Astrocyte of the spinal cord (primary cell): Measurements from ENCODE around the gene MC1R.
A peak's percentile ranks its signal among the peaks of the same experiment; 100 is the strongest.

Experiments used
- DNase-seq: peaks from one replicate; pipeline ENCODE4 v3.0.0; 2011; ENCODE audit warnings: low read depth, low spot score
- H3K4me3 ChIP-seq: 2 replicates; pipeline ENCODE4 v1.5.1; 2011; ENCODE audit warnings: low read depth, mild to moderate bottlenecking, low read length, moderate library complexity
- in situ Hi-C: cut with HindIII; loops from 2 replicates; pipeline ENCODE4 v1.10.0; 2017; ENCODE audit warnings: low sequenced_read_pairs
- TF ChIP-seq, protein P1 (sequence below): IDR thresholded peaks from 2 replicates; pipeline ENCODE4 v1.5.1; 2012; ENCODE audit warnings: low read depth, mild to moderate bottlenecking, low read length, inconsistent platforms

Gene MC1R

DNA sequence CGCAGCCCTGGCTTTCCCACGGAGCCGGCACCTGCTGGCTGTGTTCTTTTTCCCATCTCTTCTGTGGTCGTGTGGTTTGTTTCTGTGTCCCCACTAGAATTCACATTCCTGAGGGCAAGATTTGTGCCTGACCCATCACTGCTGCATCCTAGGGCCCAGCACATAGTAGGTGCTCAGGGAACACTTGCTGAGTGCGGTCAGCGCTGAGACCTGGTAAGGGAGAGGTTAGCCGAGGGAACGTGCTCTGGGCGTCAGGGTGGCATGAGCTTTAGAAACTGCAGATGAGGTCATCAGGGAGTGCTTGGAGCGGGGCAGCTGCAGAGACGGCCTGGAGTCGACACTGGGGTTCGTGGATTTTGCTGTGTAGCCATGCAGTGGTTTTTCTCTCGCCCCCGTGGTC, 35.8 kb downstream of the MC1R start:
- DNase-seq = no peak
- TF ChIP-seq, protein P1, sequence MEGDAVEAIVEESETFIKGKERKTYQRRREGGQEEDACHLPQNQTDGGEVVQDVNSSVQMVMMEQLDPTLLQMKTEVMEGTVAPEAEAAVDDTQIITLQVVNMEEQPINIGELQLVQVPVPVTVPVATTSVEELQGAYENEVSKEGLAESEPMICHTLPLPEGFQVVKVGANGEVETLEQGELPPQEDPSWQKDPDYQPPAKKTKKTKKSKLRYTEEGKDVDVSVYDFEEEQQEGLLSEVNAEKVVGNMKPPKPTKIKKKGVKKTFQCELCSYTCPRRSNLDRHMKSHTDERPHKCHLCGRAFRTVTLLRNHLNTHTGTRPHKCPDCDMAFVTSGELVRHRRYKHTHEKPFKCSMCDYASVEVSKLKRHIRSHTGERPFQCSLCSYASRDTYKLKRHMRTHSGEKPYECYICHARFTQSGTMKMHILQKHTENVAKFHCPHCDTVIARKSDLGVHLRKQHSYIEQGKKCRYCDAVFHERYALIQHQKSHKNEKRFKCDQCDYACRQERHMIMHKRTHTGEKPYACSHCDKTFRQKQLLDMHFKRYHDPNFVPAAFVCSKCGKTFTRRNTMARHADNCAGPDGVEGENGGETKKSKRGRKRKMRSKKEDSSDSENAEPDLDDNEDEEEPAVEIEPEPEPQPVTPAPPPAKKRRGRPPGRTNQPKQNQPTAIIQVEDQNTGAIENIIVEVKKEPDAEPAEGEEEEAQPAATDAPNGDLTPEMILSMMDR = no peak
- in situ Hi-C loops = no loop called here
- H3K4me3 ChIP-seq = no peak overlapping the region

GRCh38 chr16:89955001-89955685, 36.5 kb downstream of the MC1R start:
- TF ChIP-seq, protein P1 = no peak
- in situ Hi-C loops = no loop called here

GRCh38 chr16:89956505-89957215, 38.0 kb downstream of the MC1R start:
- in situ Hi-C loops = no loop called here
- H3K4me3 ChIP-seq = no peak overlapping the region
- DNase-seq = no peak
- TF ChIP-seq, protein P1 = no peak

More at GRCh38 chr16:89955001-89955685, 36.5 kb downstream of the MC1R start:
- no peak overlapping the region for H3K4me3 ChIP-seq
- DNase-seq = no peak

GRCh38 chr16:89957216-89957785, 38.6 kb downstream of the MC1R start:
- in situ Hi-C loops = no loop called here
- TF ChIP-seq, protein P1 = no peak
- DNase-seq = no peak
- no peak overlapping the region for H3K4me3 ChIP-seq

DNA sequence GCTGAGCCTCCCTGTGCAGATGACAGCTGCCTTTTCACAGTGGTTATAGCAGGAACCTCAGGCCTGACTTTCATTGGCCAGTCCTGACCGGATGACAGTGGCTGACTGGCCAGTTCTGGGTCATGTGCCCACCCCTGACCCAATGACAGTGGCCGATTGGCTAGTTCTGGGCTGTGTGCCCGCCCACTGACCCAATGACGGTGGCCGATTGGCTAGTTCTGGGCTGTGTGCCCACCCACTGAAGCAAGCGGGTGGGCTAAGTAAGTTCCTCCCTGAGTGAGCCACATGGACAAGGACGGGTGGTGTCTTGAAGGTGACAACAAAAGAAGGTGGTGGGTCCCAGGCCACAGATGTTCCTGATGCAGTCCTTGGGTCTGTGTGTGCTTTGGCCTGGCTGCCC, 39.4 kb downstream of the MC1R start:
- TF ChIP-seq, protein P1 = no peak
- DNase-seq = peak; percentile 7
- no peak overlapping the region for H3K4me3 ChIP-seq
- in situ Hi-C loops = no loop called here

GRCh38 chr16:89958596-89958995, 39.9 kb downstream of the MC1R start:
- in situ Hi-C loops = no loop called here
- no peak for DNase-seq
- TF ChIP-seq, protein P1 = no peak
- no peak overlapping the region for H3K4me3 ChIP-seq
